Lung (tissue), 12 donors: Measurements from ENCODE around the gene DYNC1H1. TPM values are rescaled to one million over a fixed set of nuclear protein-coding genes. Genes with fewer than 3 reads are reported as not detected.

Source experiments
- ATAC-seq: fragments of 200-7000 bp; cut with Tn5 transposase; one replicate; pipeline ENCODE4 v1.9.1; 2020; ENCODE audit warnings: moderate number of reproducible peaks; ENCODE audit not compliant: insufficient read depth, low FRiP score
- DNase-seq, 3 donors: peaks; one replicate each; pipeline ENCODE4 v3.0.0-alpha.2; 2013 to 2017
- H3K27ac ChIP-seq, 2 donors: one replicate each; pipeline ENCODE4 v1.5.1; 2013; ENCODE audit warnings: mild to moderate bottlenecking in 2 of 2, moderate library complexity in 2 of 2, control low read depth in 1 of 2, inconsistent platforms in 1 of 2, low read depth in 1 of 2, low read length in 1 of 2
- H3K27me3 ChIP-seq, 3 donors: one replicate each; pipeline ENCODE4 v1.5.1; 2013; ENCODE audit warnings: low read length in 2 of 3; ENCODE audit not compliant: control insufficient read depth in 3 of 3, insufficient read depth in 3 of 3
- H3K36me3 ChIP-seq, 4 donors: one replicate each; pipeline ENCODE4 v1.5.1; 2013; ENCODE audit warnings: low read length in 4 of 4, mild to moderate bottlenecking in 1 of 4, moderate library complexity in 1 of 4; ENCODE audit not compliant: control insufficient read depth in 4 of 4, insufficient read depth in 4 of 4
- H3K4me1 ChIP-seq, 5 donors: one replicate each; pipeline ENCODE4 v1.5.1; 2013; ENCODE audit warnings: low read length in 5 of 5, mild to moderate bottlenecking in 2 of 5, moderate library complexity in 1 of 5; ENCODE audit not compliant: control insufficient read depth in 5 of 5, insufficient read depth in 5 of 5
- H3K4me3 ChIP-seq: one replicate; pipeline ENCODE4 v1.5.1; 2013; ENCODE audit warnings: mild to moderate bottlenecking, control low read depth, moderate library complexity
- H3K9ac ChIP-seq, 2 donors: one replicate each; pipeline ENCODE4 v1.5.1; 2013; ENCODE audit warnings: low read length in 2 of 2, control low read depth in 1 of 2; ENCODE audit not compliant: insufficient read depth in 1 of 2
- H3K9me3 ChIP-seq, 4 donors: one replicate each; pipeline ENCODE4 v1.5.1; 2013; ENCODE audit warnings: low read length in 3 of 4, mild to moderate bottlenecking in 1 of 4, moderate library complexity in 1 of 4; ENCODE audit not compliant: control insufficient read depth in 4 of 4, insufficient read depth in 3 of 4
- WGBS, 2 donors: extraction: QIAGEN DNeasy Blood & Tissue Kit; methylation state at CpG; one replicate each; pipeline ENCODE4 v1.1.7; 2013; 5-methylcytosine and 5-hydroxymethylcytosine counted together
- polyA plus RNA-seq, 2 donors: library from polyadenylated mRNA; stranded (reverse); fragments of 200-250 nt; gene quantifications; one replicate each; pipeline ENCODE4 v1.2.1, GENCODE V29; 2013
- total RNA-seq, 2 donors: library from RNA; depleted of rRNA in 1 of 2; stranded (reverse); fragments of >200 nt in 1 of 2; gene quantifications; one replicate each; pipeline ENCODE4 v1.2.1, GENCODE V29; 2014 to 2021
- TF ChIP-seq, protein P1 (sequence below): IDR thresholded peaks from 2 replicates; pipeline ENCODE4 v1.5.1; 2012; ENCODE audit warnings: mild to moderate bottlenecking; ENCODE audit errors: control extremely low read depth, extremely low read depth
- donor health status: control.
- donor health status: control.
- donor health status: Bipolar disorder and iron deficiency.
- donor health status: healthy.
- donor health status: DM: yes; HTN: yes; CAD: no.

DYNC1H1 gene
- total and polyA plus RNA-seq, 4 donors: 111 to 485 (median 328) TPM

- H3K27me3 ChIP-seq: no peaks in the 10 kb centered on the region
- no peaks in the 10 kb centered on the region for H3K9me3 ChIP-seq
- WGBS, 2 donors: 80 to 83% methylated on average over 24 of the region's 24 CpGs
- H3K4me3 ChIP-seq: no peak overlapping the region
- H3K9ac ChIP-seq: no peak overlapping the region
- no peak overlapping the region for H3K27ac ChIP-seq
- no peak for DNase-seq
- H3K4me1 ChIP-seq: peaks cover 0 to 5% (median 0%) of the 10 kb centered on the region in 5 donors
- peaks cover 3 to 28% (median 5%) of the 10 kb centered on the region in 4 donors for H3K36me3 ChIP-seq
- TF ChIP-seq, protein P1, sequence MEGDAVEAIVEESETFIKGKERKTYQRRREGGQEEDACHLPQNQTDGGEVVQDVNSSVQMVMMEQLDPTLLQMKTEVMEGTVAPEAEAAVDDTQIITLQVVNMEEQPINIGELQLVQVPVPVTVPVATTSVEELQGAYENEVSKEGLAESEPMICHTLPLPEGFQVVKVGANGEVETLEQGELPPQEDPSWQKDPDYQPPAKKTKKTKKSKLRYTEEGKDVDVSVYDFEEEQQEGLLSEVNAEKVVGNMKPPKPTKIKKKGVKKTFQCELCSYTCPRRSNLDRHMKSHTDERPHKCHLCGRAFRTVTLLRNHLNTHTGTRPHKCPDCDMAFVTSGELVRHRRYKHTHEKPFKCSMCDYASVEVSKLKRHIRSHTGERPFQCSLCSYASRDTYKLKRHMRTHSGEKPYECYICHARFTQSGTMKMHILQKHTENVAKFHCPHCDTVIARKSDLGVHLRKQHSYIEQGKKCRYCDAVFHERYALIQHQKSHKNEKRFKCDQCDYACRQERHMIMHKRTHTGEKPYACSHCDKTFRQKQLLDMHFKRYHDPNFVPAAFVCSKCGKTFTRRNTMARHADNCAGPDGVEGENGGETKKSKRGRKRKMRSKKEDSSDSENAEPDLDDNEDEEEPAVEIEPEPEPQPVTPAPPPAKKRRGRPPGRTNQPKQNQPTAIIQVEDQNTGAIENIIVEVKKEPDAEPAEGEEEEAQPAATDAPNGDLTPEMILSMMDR: no peak
- no peak for ATAC-seq
Observed at GRCh38 chr14:102055181-102055901, 91.0 kb downstream of the DYNC1H1 start.

- WGBS, 2 donors: 88 to 93% methylated on average over 31 of the region's 31 CpGs
- Histone ChIP-seq H3K27ac (no peak overlapping the region), H3K36me3 (peaks cover 0 to 18% (median 0%) of the 10 kb centered on the region in 4 donors), H3K4me1 (peaks cover 0 to 5% (median 0%) of the 10 kb centered on the region in 5 donors), H3K27me3 (no peaks in the 10 kb centered on the region), H3K9ac (no peak overlapping the region), H3K4me3 (no peak overlapping the region), H3K9me3 (no peaks in the 10 kb centered on the region)
- ATAC-seq (no peak), DNase-seq (no peak)
- TF ChIP-seq, protein P1: no peak
Observed at GRCh38 chr14:102056694-102057442, 92.5 kb downstream of the DYNC1H1 start.

- no peak overlapping the region for H3K9ac ChIP-seq
- H3K27me3 ChIP-seq: no peaks in the 10 kb centered on the region
- 52 to 57% methylated on average over 10 of the region's 10 CpGs for WGBS, 2 donors
- no peak overlapping the region for H3K27ac ChIP-seq
- TF ChIP-seq, protein P1: no peak
- ATAC-seq (no peak), DNase-seq (no peak)
- no peaks in the 10 kb centered on the region for H3K9me3 ChIP-seq
- H3K36me3 ChIP-seq: peaks cover 0 to 13% (median 0%) of the 10 kb centered on the region in 4 donors
- no peak overlapping the region for H3K4me3 ChIP-seq
- H3K4me1 ChIP-seq: peaks cover 0 to 5% (median 0%) of the 10 kb centered on the region in 5 donors
Observed at GRCh38 chr14:102057480-102058114, 93.2 kb downstream of the DYNC1H1 start.
